Left lung (tissue), 10 donors: ENCODE measurements around the gene IFT52. TPM values are rescaled to one million over a fixed set of nuclear protein-coding genes. Genes with fewer than 3 reads are reported as not detected.
"Not testable (repeated sequence)": the region's sequence is repeated elsewhere in the genome, so short reads cannot be mapped to it uniquely, and the experiment has no call there.

Experiments
- ATAC-seq: fragments of 200-7000 bp; cut with Tn5 transposase; one replicate; pipeline ENCODE4 v1.9.1; 2020; ENCODE audit warnings: moderate library complexity
- DNase-seq, 4 donors: peaks; one replicate each; pipeline ENCODE4 v3.0.0-alpha.2; 2013 to 2020
- H3K27ac ChIP-seq, 2 donors: fragments of 200-600 bp; sonication (generic) in 1 of 2; one replicate each; pipeline versions ENCODE4 v1.5.0 to v1.8.0; 2020 to 2021
- H3K27me3 ChIP-seq, 2 donors: fragments of 200-600 bp; sonication (generic) in 1 of 2; one replicate each; pipeline versions ENCODE4 v1.5.0 to v1.8.0; 2020 to 2021
- H3K36me3 ChIP-seq, 2 donors: fragments of 200-600 bp; sonication (generic) in 1 of 2; one replicate each; pipeline versions ENCODE4 v1.5.0 to v1.8.0; 2020 to 2021
- H3K4me1 ChIP-seq, 2 donors: fragments of 200-600 bp; one replicate each; pipeline ENCODE4 v1.8.0; 2021
- H3K4me3 ChIP-seq, 2 donors: fragments of 200-600 bp; sonication (generic) in 1 of 2; one replicate each; pipeline versions ENCODE4 v1.5.0 to v1.8.0; 2020 to 2021; ENCODE audit warnings: mild to moderate bottlenecking in 1 of 2
- H3K9me3 ChIP-seq, 2 donors: fragments of 200-600 bp; sonication (generic) in 1 of 2; one replicate each; pipeline versions ENCODE4 v1.5.0 to v1.8.0; 2020 to 2021
- CTCF ChIP-seq, 2 donors: fragments of 200-600 bp; sonication (generic) in 1 of 2; IDR thresholded peaks; one replicate each; pipeline versions ENCODE4 v1.5.0 to v1.8.0; 2021; ENCODE audit warnings: antibody characterized with exemption in 2 of 2
- intact Hi-C, 2 donors: fragments of 100-400 bp; cut with DNase I; formaldehyde crosslinking; loops; one replicate each; pipeline versions ENCODE4 v1.11.2 to v1.14.2; 2022
- polyA plus RNA-seq, 6 donors: library from polyadenylated mRNA; unstranded; fragments of 120-200 nt; gene quantifications; one replicate each; pipeline ENCODE4 v1.2.1, GENCODE V29; 2013; ENCODE audit not compliant: insufficient read length in 6 of 6
- total RNA-seq, 2 donors: library from RNA; stranded (reverse); fragmentation: NEBNext Ultra II Directional; extraction: Animal tissue kit (Norgen Biotek cat#: 25700); gene quantifications; one replicate each; pipeline ENCODE4 v1.2.1, GENCODE V29; 2021
- donor health status: DM: no; HTN: yes; CAD: no.
- donor health status: DM: no; HTN: no; CAD: no.

Gene IFT52
- total and polyA plus RNA-seq, 8 donors: 19.4 to 81.2 (median 72.1) TPM

- intact Hi-C loops: no loop called here
- no peaks in the 10 kb centered on the region for H3K27me3 ChIP-seq
- H3K36me3 ChIP-seq: peaks cover 0 to 64% of the 10 kb centered on the region in 2 donors
- no peaks in the 10 kb centered on the region for H3K4me1 ChIP-seq
- no peak for TF ChIP-seq CTCF (IDR thresholded peaks at IDR 0.05)
- DNase-seq (no peak), ATAC-seq (no peak)
- no peak overlapping the region for H3K27ac ChIP-seq
- H3K4me3 ChIP-seq: no peak overlapping the region
- H3K9me3 ChIP-seq: no peaks in the 10 kb centered on the region
Observed at GRCh38 chr20:43631598-43631997, 40.9 kb downstream of the IFT52 start.

- H3K9me3 ChIP-seq: no peaks in the 10 kb centered on the region
- intact Hi-C loops: no loop called here
- DNase-seq (no peak), ATAC-seq (no peak)
- no peak overlapping the region for H3K27ac ChIP-seq
- no peaks in the 10 kb centered on the region for H3K27me3 ChIP-seq
- H3K4me1 ChIP-seq: no peaks in the 10 kb centered on the region
- H3K36me3 ChIP-seq: peaks cover 0 to 73% of the 10 kb centered on the region in 2 donors
- no peak for TF ChIP-seq CTCF (IDR thresholded peaks at IDR 0.05)
- no peak overlapping the region for H3K4me3 ChIP-seq
Observed at GRCh38 chr20:43636429-43636828, 45.7 kb downstream of the IFT52 start.

GRCh38 chr20:43642548-43642947 lies 51.8 kb downstream of the IFT52 start:
- ATAC-seq: no peak
- TF ChIP-seq CTCF (IDR thresholded peaks at IDR 0.05): no peak
- peaks cover 0 to 63% of the 10 kb centered on the region in 2 donors for H3K36me3 ChIP-seq
- H3K4me1 ChIP-seq: no peaks in the 10 kb centered on the region
- intact Hi-C loops: no loop called here
- DNase-seq: no peak
- H3K27ac ChIP-seq: no peak overlapping the region
- no peaks in the 10 kb centered on the region for H3K9me3 ChIP-seq
- no peaks in the 10 kb centered on the region for H3K27me3 ChIP-seq
- no peak overlapping the region for H3K4me3 ChIP-seq

GRCh38 chr20:43650997-43651525 lies 60.3 kb downstream of the IFT52 start:
- TF ChIP-seq CTCF (IDR thresholded peaks at IDR 0.05): no peak

GRCh38 chr20:43651650-43652184 lies 61.0 kb downstream of the IFT52 start:
- intact Hi-C loops, H3K4me1 ChIP-seq: not testable (repeated sequence)

More at GRCh38 chr20:43650997-43651525, 60.3 kb downstream of the IFT52 start:
- H3K4me3 ChIP-seq: no peak overlapping the region
- H3K27me3 ChIP-seq: no peaks in the 10 kb centered on the region
- DNase-seq (no peak), ATAC-seq (no peak)
- no peaks in the 10 kb centered on the region for H3K4me1 ChIP-seq
- peaks cover 0 to 21% of the 10 kb centered on the region in 2 donors for H3K36me3 ChIP-seq
- intact Hi-C loops: no loop called here
- H3K9me3 ChIP-seq: no peaks in the 10 kb centered on the region
- H3K27ac ChIP-seq: no peak overlapping the region

GRCh38 chr20:43653966-43654365 lies 63.2 kb downstream of the IFT52 start:
- ATAC-seq: no peak
- Histone ChIP-seq H3K9me3 (no peaks in the 10 kb centered on the region), H3K27ac (no peak overlapping the region), H3K36me3 (no peaks in the 10 kb centered on the region), H3K4me3 (no peak overlapping the region), H3K4me1 (peaks cover 0 to 7% of the 10 kb centered on the region in 2 donors), H3K27me3 (peaks cover 0 to 10% of the 10 kb centered on the region in 2 donors)
- no peak for DNase-seq
- no peak for TF ChIP-seq CTCF (IDR thresholded peaks at IDR 0.05)
- intact Hi-C loops: no loop called here

More at GRCh38 chr20:43651650-43652184, 61.0 kb downstream of the IFT52 start:
- H3K4me3 ChIP-seq, DNase-seq, ATAC-seq, H3K27ac ChIP-seq, H3K27me3 ChIP-seq, H3K9me3 ChIP-seq: not testable (repeated sequence)
- peaks cover 0 to 14% of the 10 kb centered on the region in 2 donors for H3K36me3 ChIP-seq

GRCh38 chr20:43655176-43655575 lies 64.4 kb downstream of the IFT52 start:
- intact Hi-C loops, H3K36me3 ChIP-seq, DNase-seq, ATAC-seq, H3K4me1 ChIP-seq, H3K27ac ChIP-seq, H3K9me3 ChIP-seq, H3K4me3 ChIP-seq: not testable (repeated sequence)
- H3K27me3 ChIP-seq: peaks cover 0 to 10% of the 10 kb centered on the region in 2 donors
